ENCODE data around the gene CLDND1.
"Not testable (repeated sequence)": the region's sequence is repeated elsewhere in the genome, so short reads cannot be mapped to it uniquely, and the experiment has no call there.

Gene CLDND1

DNA sequence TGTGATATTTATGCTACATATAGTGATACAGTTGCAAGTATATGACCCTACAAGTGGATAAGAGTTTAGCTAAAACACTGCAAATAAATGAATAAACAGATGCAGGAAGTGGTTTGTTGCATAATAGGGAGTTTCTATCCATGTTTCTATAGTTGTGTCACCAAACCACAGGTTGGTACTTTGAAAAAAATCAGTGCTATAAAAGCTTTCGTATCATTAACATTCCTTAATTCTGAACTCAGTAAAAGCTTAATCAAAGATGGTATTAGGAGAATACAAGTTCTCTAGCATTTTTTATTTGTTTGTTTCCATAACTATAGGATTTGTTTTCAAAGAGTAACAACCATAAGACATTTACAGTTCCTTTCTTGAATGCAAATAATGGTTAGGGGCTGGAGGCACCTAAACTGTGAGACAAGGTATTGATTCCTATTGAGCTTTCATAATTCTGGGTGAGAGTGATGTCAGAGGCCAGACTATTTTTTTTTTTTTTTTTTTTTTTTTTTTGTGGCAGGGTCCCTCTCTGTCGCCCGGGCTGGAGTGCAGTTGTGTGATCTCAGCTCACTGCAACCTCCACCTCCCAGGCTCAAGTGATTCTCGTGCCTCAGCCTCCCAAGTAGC is 41.1 kb upstream of the CLDND1 start:
- peak; percentile 38 for DNase-seq (ENCODE audit: low read depth)
- in situ Hi-C loops (cut with HindIII; ENCODE audit: low sequenced_read_pairs), result no loop called here
- TF ChIP-seq, protein P1, sequence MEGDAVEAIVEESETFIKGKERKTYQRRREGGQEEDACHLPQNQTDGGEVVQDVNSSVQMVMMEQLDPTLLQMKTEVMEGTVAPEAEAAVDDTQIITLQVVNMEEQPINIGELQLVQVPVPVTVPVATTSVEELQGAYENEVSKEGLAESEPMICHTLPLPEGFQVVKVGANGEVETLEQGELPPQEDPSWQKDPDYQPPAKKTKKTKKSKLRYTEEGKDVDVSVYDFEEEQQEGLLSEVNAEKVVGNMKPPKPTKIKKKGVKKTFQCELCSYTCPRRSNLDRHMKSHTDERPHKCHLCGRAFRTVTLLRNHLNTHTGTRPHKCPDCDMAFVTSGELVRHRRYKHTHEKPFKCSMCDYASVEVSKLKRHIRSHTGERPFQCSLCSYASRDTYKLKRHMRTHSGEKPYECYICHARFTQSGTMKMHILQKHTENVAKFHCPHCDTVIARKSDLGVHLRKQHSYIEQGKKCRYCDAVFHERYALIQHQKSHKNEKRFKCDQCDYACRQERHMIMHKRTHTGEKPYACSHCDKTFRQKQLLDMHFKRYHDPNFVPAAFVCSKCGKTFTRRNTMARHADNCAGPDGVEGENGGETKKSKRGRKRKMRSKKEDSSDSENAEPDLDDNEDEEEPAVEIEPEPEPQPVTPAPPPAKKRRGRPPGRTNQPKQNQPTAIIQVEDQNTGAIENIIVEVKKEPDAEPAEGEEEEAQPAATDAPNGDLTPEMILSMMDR (IDR thresholded peaks at IDR 0.05; ENCODE audit: low read depth, low read length, missing control alignments), result no peak
- H3K4me3 ChIP-seq (ENCODE audit: low read depth, low read length), result no peak overlapping the region

DNA sequence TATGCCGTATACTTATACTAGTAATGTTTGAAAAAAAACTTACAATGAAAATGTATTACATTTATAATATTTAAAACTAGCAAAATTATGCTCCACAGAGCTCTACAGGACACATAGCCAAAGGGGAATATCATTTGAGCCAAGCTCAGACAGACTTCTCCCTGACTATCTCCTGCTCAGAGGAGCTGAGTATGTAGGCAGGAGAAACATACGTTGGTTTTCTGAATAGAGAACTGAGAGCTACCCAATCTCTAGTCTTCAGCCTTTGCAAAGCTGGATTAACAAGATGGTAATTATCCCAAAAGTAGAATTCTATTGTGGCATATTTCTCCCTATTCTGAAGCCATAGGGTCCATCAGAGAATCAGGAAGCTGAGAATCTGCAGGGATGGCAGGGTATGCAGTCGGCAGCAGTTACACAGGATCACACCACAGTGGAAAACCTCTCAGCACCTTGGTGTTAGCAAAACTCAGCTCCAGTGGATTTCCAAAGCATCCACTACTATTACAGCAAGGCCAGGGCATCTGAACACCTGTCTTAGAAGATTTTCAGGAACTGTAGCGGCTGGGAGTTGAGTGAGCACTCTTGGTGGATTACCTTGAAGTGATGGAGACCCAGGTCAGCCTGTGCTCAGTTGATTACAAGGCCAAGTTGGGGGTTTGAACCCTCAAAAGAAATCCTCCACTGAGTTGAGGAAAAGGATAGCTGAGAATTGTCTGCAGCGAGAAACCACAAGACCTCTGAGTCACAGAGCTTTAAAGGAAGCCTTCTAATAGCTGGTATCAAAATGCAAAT is 39.2 kb upstream of the CLDND1 start:
- no peak overlapping the region for H3K4me3 ChIP-seq (ENCODE audit: low read depth, low read length)
- in situ Hi-C loops (cut with HindIII; ENCODE audit: low sequenced_read_pairs), result no loop called here
- TF ChIP-seq, protein P1 (IDR thresholded peaks at IDR 0.05; ENCODE audit: low read depth, low read length, missing control alignments), result no peak
- no peak for DNase-seq (ENCODE audit: low read depth)

DNA sequence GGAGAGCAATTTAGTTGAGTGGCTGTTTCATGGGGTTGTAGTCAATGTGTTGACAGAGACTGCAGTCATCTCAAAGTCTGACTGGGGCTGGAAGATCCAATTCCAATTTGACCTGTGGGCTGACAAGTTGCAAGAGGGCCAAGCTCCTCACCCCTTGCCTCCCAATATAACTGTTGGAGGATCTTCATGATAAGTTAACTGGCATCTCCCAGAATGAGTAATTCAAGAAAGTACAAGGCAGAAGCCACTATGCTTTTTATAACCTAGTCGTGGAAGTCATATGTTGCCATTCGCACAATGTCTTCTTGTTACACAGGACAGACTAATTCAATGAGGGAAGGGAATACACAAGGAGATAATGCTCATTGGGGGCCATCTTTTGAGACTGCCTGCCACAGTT is 38.2 kb upstream of the CLDND1 start:
- no peak overlapping the region for H3K4me3 ChIP-seq (ENCODE audit: low read depth, low read length)
- TF ChIP-seq, protein P1 (IDR thresholded peaks at IDR 0.05; ENCODE audit: low read depth, low read length, missing control alignments), result no peak
- no peak for DNase-seq (ENCODE audit: low read depth)
- in situ Hi-C loops (cut with HindIII; ENCODE audit: low sequenced_read_pairs), result no loop called here

DNA sequence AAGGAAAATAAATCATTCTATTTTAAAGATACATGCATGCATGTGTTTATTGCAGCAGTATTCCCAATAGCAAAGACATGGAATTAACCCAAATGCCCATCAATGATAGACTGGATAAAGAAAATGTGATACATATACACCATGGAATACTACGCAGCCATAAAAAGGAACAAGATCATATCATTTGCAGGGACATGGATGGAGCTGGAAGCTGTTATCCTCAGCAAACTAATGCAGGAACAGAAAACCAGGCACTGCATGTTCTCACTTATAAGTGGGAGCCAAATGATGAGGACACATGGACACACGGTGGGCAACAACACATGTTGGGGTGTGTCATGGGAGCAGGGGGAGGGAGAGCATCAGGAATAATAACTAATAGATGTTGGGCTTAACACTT is 37.1 kb upstream of the CLDND1 start:
- DNase-seq (ENCODE audit: low read depth); H3K4me3 ChIP-seq (ENCODE audit: low read depth, low read length); in situ Hi-C loops (cut with HindIII; ENCODE audit: low sequenced_read_pairs): not testable (repeated sequence)

DNA sequence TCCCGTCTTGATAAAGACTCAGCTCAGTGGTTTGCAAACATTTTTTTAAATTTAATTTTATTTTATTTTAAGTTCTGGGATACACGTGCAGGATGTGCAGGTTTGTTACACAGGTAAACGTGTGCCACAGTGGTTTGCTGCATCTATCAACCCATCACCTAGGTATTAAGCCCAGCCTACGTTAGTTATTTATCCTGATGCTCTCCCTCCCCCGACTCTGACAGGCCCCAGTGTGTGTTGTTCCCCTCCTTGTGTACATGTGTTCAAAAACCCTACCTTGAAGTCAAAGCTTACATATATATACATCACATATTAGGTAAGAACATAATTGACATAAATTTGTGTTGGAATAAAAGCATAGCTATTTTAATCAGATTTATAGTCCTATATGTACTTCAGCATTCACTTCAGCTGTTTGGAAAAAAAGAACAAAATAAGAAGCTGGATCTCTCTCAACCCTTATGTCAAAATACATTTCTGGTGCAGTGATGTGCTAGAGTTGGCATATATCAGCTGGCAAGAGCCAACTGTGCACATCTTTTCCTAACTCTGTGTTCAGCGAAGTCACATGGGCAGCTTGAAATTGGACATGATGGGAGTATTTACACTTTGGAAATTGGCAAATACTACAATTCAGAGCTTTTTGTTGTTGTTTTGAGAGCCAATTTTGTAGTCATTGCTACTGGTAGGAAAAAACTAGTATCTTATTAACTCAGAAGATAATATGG is 35.6 kb upstream of the CLDND1 start:
- no peak for DNase-seq (ENCODE audit: low read depth)
- in situ Hi-C loops (cut with HindIII; ENCODE audit: low sequenced_read_pairs), result no loop called here
- TF ChIP-seq, protein P1 (IDR thresholded peaks at IDR 0.05; ENCODE audit: low read depth, low read length, missing control alignments), result no peak
- H3K4me3 ChIP-seq (ENCODE audit: low read depth, low read length), result no peak overlapping the region

DNA sequence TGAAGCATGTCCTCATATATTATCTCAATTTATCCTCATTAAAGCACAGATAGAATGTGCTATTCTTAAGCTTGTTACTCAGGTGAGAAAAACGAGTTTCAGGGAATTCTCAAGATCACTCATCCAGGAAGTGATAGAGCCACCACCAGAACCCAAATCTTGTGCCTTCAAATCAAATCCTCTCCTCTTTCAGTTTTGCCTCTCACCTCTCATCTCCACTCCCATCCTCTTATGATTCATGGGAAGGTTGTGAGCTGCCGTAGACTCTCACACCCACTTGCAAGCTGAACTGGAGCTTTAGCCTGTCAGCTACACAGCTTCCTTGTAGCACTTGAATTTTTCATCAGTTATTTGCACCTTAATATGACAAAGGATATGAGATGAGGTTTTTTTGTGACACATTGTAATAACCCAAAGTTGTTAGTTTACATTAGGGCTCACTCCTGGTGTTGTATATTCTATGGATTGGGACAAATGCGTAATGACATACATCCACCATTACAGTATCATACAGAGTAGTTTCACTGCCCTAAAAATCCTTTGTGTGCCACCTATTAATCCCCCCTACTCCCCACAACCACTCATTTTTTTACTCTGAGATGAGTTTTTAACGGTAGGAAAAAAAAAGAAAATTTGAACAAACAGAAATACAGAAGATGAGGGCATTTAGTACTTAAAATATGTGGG is 34.8 kb upstream of the CLDND1 start:
- H3K4me3 ChIP-seq (ENCODE audit: low read depth, low read length), result no peak overlapping the region
- TF ChIP-seq, protein P1 (IDR thresholded peaks at IDR 0.05; ENCODE audit: low read depth, low read length, missing control alignments), result no peak
- in situ Hi-C loops (cut with HindIII; ENCODE audit: low sequenced_read_pairs), result no loop called here
- no peak for DNase-seq (ENCODE audit: low read depth)

All from astrocyte of the cerebellum (primary cell).